ENCODE measurements around the gene IFNL2. TPM values are rescaled to one million over a fixed set of nuclear protein-coding genes. Genes with fewer than 3 reads are reported as not detected.
"Not testable (repeated sequence)": the region's sequence is repeated elsewhere in the genome, so short reads cannot be mapped to it uniquely, and the experiment has no call there.

The IFNL2 gene
- total and polyA plus RNA-seq, 3 experiments from 2014 or later: not detected

DNA sequence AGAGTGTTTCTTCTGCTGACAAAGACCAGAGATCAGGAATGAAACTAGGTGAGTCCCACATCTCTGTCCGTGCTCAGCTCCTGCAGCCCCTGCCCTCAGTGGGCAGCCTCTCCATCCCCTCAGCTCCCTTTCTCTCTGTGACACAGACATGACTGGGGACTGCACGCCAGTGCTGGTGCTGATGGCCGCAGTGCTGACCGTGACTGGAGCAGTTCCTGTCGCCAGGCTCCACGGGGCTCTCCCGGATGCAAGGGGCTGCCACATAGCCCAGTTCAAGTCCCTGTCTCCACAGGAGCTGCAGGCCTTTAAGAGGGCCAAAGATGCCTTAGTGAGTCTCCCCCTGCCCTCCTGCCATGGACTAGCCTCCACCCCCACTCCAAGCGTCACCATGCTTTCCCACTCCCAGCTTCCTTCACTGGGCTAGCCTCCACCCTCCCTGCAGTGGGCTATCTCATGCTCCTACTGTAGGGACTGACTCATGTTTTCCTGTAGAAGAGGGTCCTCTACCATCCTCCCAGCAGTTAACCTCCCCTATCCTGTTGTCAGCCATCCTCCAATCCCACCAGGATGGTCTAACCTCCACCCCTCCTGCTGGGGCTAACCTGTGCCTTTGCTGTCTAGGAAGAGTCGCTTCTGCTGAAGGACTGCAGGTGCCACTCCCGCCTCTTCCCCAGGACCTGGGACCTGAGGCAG, 481 bp downstream of the IFNL2 start:
- peaks cover 12 to 21% of the 10 kb centered on the region in 2 donors for H3K27me3 Mint-ChIP-seq
- peak in 1 of 5 donors; percentile 23 for DNase-seq
- H3K4me1 ChIP-seq (ENCODE audit: insufficient read depth, low read length); H3K9me3 Mint-ChIP-seq; H3K27me3 ChIP-seq (ENCODE audit: insufficient read depth, low read length, poor library complexity, severe bottlenecking); H3K36me3 Mint-ChIP-seq; H3K9me3 ChIP-seq (ENCODE audit: low read length); H3K4me3 Mint-ChIP-seq; H3K27ac ChIP-seq (ENCODE audit: low read depth, low read length); CTCF ChIA-PET; H3K36me3 ChIP-seq (ENCODE audit: insufficient read depth, low read length); H3K4me3 ChIP-seq (ENCODE audit: low read length); POLR2A ChIA-PET: not testable (repeated sequence)
- peaks cover 0 to 12% (median 5%) of the 10 kb centered on the region in 3 donors for H3K4me1 Mint-ChIP-seq
- H3K27ac Mint-ChIP-seq: peak overlapping the region in 1 of 8 donors; percentile 57

DNA sequence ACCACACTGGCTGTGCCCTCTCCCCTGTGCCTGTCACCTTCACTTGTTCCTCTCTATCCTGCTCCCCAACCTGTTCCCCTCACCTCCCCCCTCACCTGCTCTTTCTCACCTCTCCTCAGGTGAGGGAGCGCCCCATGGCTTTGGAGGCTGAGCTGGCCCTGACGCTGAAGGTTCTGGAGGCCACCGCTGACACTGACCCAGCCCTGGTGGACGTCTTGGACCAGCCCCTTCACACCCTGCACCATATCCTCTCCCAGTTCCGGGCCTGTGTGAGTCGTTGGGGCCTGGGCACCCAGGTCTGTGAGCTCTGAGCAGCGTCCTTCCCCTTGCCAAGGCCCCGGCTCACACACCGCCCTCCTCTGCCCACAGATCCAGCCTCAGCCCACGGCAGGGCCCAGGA, 1.2 kb downstream of the IFNL2 start:
- H3K4me1 Mint-ChIP-seq; H3K4me3 Mint-ChIP-seq; H3K4me3 ChIP-seq (ENCODE audit: low read length); POLR2A ChIA-PET; H3K9me3 ChIP-seq (ENCODE audit: low read length); H3K36me3 Mint-ChIP-seq; H3K36me3 ChIP-seq (ENCODE audit: insufficient read depth, low read length); H3K4me1 ChIP-seq (ENCODE audit: insufficient read depth, low read length); H3K27me3 ChIP-seq (ENCODE audit: insufficient read depth, low read length, poor library complexity, severe bottlenecking); H3K27ac ChIP-seq (ENCODE audit: low read depth, low read length); H3K9me3 Mint-ChIP-seq; CTCF ChIA-PET: not testable (repeated sequence)
- peak in 1 of 5 donors; percentile 13 for DNase-seq
- Mint-ChIP-seq H3K27me3 (peaks cover 8 to 17% of the 10 kb centered on the region in 2 donors), H3K27ac (peak overlapping the region in 1 of 8 donors; percentile 78)

DNA sequence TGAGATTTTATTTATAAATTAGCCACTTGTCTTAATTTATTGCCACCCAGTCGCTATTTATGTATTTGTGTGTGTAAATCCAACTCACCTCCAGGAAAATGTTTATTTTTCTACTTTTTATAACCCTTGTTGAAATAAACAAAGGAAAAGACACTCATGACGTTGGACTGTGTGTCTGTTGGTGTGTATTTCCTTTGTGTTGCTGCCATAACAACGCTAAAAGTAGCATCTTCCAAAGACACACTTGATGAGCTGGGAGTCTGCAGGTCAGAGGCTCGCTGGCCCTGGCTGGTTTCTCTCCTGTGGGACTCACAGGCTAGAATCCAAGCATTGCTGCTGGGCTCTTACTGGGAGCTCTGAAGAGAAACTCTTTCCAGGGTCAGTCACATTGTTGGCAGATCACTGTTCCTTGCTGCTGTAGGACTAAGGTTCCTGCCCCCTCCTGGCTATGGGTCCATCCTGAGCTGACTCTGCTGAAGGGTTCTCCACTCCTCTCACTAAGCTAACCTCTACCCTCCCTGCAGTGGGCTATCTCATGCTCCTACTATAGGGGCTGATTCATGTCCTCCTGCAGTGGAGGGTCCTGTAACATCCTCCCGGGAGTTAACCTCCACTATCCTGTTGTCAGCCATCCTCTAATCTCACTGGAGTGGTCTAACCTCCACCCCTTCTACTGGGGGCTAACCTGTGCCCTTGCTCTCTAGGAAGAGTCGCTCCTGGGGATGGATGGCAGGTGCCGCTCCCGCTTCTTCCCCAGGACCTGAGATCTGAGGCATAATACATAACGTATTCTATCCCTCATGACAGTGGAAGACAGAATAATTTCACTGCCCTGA, 2.1 kb downstream of the IFNL2 start:
- no peaks in the 10 kb centered on the region for H3K4me1 ChIP-seq (ENCODE audit: insufficient read depth, low read length)
- no peaks in the 10 kb centered on the region for H3K9me3 ChIP-seq (ENCODE audit: low read length)
- H3K36me3 ChIP-seq (ENCODE audit: insufficient read depth, low read length): no peaks in the 10 kb centered on the region
- ChIA-PET POLR2A (no interaction called here), CTCF (no interaction called here)
- H3K4me3 ChIP-seq (ENCODE audit: low read length): no peak overlapping the region
- peak overlapping the region in 3 of 8 donors; percentile 38 to 64 (median 43) for H3K27ac Mint-ChIP-seq
- peak in 1 of 5 donors; percentile 25 for DNase-seq
- H3K27me3 Mint-ChIP-seq: peaks cover 8 to 16% of the 10 kb centered on the region in 2 donors
- H3K36me3 Mint-ChIP-seq: no peaks in the 10 kb centered on the region
- H3K27me3 ChIP-seq (ENCODE audit: insufficient read depth, low read length, poor library complexity, severe bottlenecking): no peaks in the 10 kb centered on the region
- no peak overlapping the region for H3K27ac ChIP-seq (ENCODE audit: low read depth, low read length)
- H3K4me3 Mint-ChIP-seq: no peak overlapping the region
- H3K4me1 Mint-ChIP-seq: peaks cover 0 to 1% (median 0%) of the 10 kb centered on the region in 3 donors
- H3K9me3 Mint-ChIP-seq: no peaks in the 10 kb centered on the region

DNA sequence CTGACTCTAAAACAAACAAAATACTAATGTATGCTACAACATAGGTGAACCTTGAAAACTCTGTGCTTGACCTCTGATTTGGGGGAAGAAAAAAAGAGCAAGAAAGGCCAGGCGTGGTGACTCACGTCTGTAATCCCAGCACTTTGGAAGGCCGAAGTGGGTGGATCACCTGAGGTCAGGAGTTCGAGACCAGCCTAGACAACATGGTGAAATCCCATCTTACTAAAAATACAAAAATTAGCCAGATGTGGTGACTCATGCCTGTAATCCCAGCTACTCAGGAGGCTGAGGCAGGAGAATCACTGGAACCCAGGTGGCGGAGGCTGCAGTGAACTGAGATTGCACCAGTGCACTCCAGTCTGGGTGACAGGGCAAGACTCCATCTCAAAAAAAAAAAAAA, 5.7 kb downstream of the IFNL2 start:
- DNase-seq; H3K27ac Mint-ChIP-seq; H3K4me3 ChIP-seq (ENCODE audit: low read length); H3K4me1 Mint-ChIP-seq; H3K9me3 ChIP-seq (ENCODE audit: low read length); H3K4me3 Mint-ChIP-seq; H3K9me3 Mint-ChIP-seq; H3K27me3 ChIP-seq (ENCODE audit: insufficient read depth, low read length, poor library complexity, severe bottlenecking); POLR2A ChIA-PET; H3K36me3 Mint-ChIP-seq; H3K27ac ChIP-seq (ENCODE audit: low read depth, low read length); H3K36me3 ChIP-seq (ENCODE audit: insufficient read depth, low read length); H3K4me1 ChIP-seq (ENCODE audit: insufficient read depth, low read length): not testable (repeated sequence)
- CTCF ChIA-PET: interaction anchor here (0.6 kb wide), 1 partner anchor 61 kb away, joined by 4 read pairs; no protein-coding TSS in a partner anchor
- H3K27me3 Mint-ChIP-seq: peaks cover 7 to 14% of the 10 kb centered on the region in 2 donors

DNA sequence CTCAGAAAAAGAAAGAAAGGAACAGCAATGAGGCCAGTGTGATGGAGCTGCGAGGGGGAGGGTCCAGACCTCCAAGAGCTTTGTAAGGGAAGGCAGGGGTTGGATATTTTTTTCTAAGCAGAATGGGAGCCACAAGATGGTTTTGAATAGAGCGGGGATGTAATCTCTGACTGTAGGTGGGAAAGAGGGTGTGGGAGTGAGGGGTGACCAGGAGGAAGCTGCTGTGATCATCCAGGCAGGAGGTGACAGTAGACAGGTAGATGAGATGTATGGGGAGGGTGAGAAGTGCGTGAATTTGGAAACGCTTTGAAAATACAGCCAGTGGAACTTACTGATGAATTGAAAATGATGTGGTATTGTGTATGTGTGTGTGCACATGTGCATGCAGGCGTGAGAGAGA, 7.4 kb downstream of the IFNL2 start:
- Mint-ChIP-seq H3K4me1 (no peaks in the 10 kb centered on the region), H3K9me3 (no peaks in the 10 kb centered on the region), H3K4me3 (no peak overlapping the region), H3K27me3 (peaks cover 4 to 13% of the 10 kb centered on the region in 2 donors), H3K27ac (peak overlapping the region in 1 of 8 donors; percentile 25), H3K36me3 (no peaks in the 10 kb centered on the region)
- Histone ChIP-seq H3K27me3 (ENCODE audit: insufficient read depth, low read length, poor library complexity, severe bottlenecking) (no peaks in the 10 kb centered on the region), H3K27ac (ENCODE audit: low read depth, low read length) (no peak overlapping the region), H3K9me3 (ENCODE audit: low read length) (no peaks in the 10 kb centered on the region), H3K4me1 (ENCODE audit: insufficient read depth, low read length) (no peaks in the 10 kb centered on the region), H3K36me3 (ENCODE audit: insufficient read depth, low read length) (no peaks in the 10 kb centered on the region), H3K4me3 (ENCODE audit: low read length) (no peak overlapping the region)
- POLR2A ChIA-PET: no interaction called here
- DNase-seq: peak in 1 of 5 donors; percentile 22
- CTCF ChIA-PET: no interaction called here

DNA sequence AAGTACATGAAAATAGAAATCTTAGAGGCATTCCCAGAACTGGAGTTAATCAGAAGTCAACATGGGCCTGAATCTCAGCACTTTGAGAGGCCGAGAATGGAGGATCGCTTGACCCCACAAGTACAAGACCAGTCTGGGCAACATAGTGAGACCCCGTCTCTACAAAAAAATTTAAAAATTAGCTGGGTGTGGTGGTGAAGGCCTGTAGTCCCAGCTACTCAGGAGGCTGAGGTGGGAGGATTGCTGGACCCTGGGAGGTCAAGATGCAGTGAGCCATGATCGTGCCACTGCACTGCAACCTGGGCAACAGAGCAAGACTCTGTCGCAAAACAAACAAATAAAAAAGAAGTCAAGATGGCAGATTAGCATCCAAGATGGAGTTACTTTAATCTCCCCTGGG, 8.5 kb downstream of the IFNL2 start:
- Mint-ChIP-seq H3K27me3 (peaks cover 4 to 8% of the 10 kb centered on the region in 2 donors), H3K27ac (no peak overlapping the region), H3K9me3 (peaks cover 0 to 3% (median 0%) of the 10 kb centered on the region in 5 donors), H3K4me3 (no peak overlapping the region), H3K36me3 (no peaks in the 10 kb centered on the region), H3K4me1 (no peaks in the 10 kb centered on the region)
- no peaks in the 10 kb centered on the region for H3K9me3 ChIP-seq (ENCODE audit: low read length)
- H3K27me3 ChIP-seq (ENCODE audit: insufficient read depth, low read length, poor library complexity, severe bottlenecking): no peaks in the 10 kb centered on the region
- peak in 1 of 5 donors; percentile 9 for DNase-seq
- CTCF ChIA-PET: no interaction called here
- POLR2A ChIA-PET: no interaction called here
- no peaks in the 10 kb centered on the region for H3K4me1 ChIP-seq (ENCODE audit: insufficient read depth, low read length)
- no peaks in the 10 kb centered on the region for H3K36me3 ChIP-seq (ENCODE audit: insufficient read depth, low read length)
- no peak overlapping the region for H3K4me3 ChIP-seq (ENCODE audit: low read length)
- no peak overlapping the region for H3K27ac ChIP-seq (ENCODE audit: low read depth, low read length)

DNA sequence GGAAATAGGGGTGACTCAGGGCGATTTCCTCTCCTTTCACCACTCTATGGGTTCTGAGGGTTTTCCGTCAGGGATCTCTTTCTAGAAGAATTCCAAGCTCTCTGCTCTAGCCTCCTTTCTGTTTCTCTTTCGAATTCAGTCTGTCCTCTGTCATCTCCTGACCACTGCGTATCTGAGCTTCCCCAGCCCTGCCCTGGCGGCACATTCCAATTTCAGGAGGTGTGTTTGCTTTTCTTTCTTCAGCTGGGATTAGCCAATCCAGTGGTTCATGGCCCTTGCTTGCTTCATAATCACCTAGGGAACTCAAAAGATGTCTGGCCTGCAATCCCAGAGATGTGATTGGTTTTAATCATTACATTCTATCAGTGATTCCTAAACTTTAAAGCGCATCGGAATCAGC, 9.4 kb downstream of the IFNL2 start:
- peaks cover 0 to 10% (median 0%) of the 10 kb centered on the region in 5 donors for H3K9me3 Mint-ChIP-seq
- H3K4me1 Mint-ChIP-seq: no peaks in the 10 kb centered on the region
- Histone ChIP-seq H3K9me3 (ENCODE audit: low read length) (no peaks in the 10 kb centered on the region), H3K36me3 (ENCODE audit: insufficient read depth, low read length) (no peaks in the 10 kb centered on the region), H3K4me3 (ENCODE audit: low read length) (no peak overlapping the region), H3K4me1 (ENCODE audit: insufficient read depth, low read length) (no peaks in the 10 kb centered on the region), H3K27ac (ENCODE audit: low read depth, low read length) (no peak overlapping the region), H3K27me3 (ENCODE audit: insufficient read depth, low read length, poor library complexity, severe bottlenecking) (no peaks in the 10 kb centered on the region)
- ChIA-PET POLR2A (no interaction called here), CTCF (no interaction called here)
- H3K27me3 Mint-ChIP-seq: peaks cover 4 to 6% of the 10 kb centered on the region in 2 donors
- H3K27ac Mint-ChIP-seq: peak overlapping the region in 2 of 8 donors; percentile 66 to 69
- no peak for DNase-seq
- peaks cover 0 to 4% (median 0%) of the 10 kb centered on the region in 3 donors for H3K36me3 Mint-ChIP-seq
- H3K4me3 Mint-ChIP-seq: no peak overlapping the region

DNA sequence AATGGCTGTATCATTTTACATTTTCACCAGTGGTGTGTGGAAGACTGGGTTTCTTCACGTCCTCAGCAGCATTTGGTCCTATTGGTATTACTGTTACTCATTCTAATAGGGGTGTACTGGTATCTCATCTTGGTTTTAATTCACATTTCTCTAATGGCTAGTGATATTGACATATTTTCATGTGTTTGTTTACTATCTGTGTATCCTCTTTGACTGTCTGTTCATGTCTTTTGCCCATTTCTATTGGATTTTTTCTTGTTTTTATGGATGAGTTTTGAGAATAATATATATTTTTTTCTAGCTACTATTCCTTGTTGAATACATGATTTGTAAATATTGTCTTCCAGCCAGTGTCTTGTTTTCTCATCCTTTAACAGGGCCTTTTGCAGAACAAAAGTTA, 13.8 kb downstream of the IFNL2 start:
- no peak overlapping the region for H3K4me3 Mint-ChIP-seq
- no peak overlapping the region for H3K4me3 ChIP-seq (ENCODE audit: low read length)
- H3K4me1 Mint-ChIP-seq: no peaks in the 10 kb centered on the region
- ChIA-PET CTCF (no interaction called here), POLR2A (no interaction called here)
- H3K9me3 Mint-ChIP-seq: peaks cover 0 to 15% (median 7%) of the 10 kb centered on the region in 5 donors
- no peaks in the 10 kb centered on the region for H3K36me3 ChIP-seq (ENCODE audit: insufficient read depth, low read length)
- H3K4me1 ChIP-seq (ENCODE audit: insufficient read depth, low read length): no peaks in the 10 kb centered on the region
- H3K27me3 ChIP-seq (ENCODE audit: insufficient read depth, low read length, poor library complexity, severe bottlenecking): no peaks in the 10 kb centered on the region
- peaks cover 2 to 5% of the 10 kb centered on the region in 2 donors for H3K27me3 Mint-ChIP-seq
- H3K27ac Mint-ChIP-seq: no peak overlapping the region
- DNase-seq: no peak
- no peak overlapping the region for H3K27ac ChIP-seq (ENCODE audit: low read depth, low read length)
- peaks cover 0 to 13% (median 0%) of the 10 kb centered on the region in 3 donors for H3K36me3 Mint-ChIP-seq
- H3K9me3 ChIP-seq (ENCODE audit: low read length): no peaks in the 10 kb centered on the region
